Measurements from ENCODE around the gene TMEM179. TPM values are rescaled to one million over a fixed set of nuclear protein-coding genes. Genes with fewer than 3 reads are reported as not detected.

The TMEM179 gene
- total RNA-seq, 1 donor from 2014 or later, result not detected

- TF ChIP-seq CTCF (IDR thresholded peaks at IDR 0.05), result no peak
- ATAC-seq (no peak), DNase-seq (peak; percentile 46)
- H3K4me1 ChIP-seq, result no peaks in the 10 kb centered on the region
- H3K36me3 ChIP-seq, result no peaks in the 10 kb centered on the region
- H3K9me3 ChIP-seq, result no peaks in the 10 kb centered on the region
- H3K4me3 ChIP-seq, result no peak overlapping the region
- intact Hi-C loops (cut with DNase I), result loop anchor here (10.0 kb wide), 1 partner anchor 425 kb away; the partner anchor contains the start of gene KIF26A
- H3K27me3 ChIP-seq, result peaks cover 22% of the 10 kb centered on the region
- no peak overlapping the region for H3K27ac ChIP-seq
These were observed 44.6 kb downstream of the TMEM179 start for GRCh38 chr14:104559804-104560585.

- Histone ChIP-seq H3K4me1 (no peaks in the 10 kb centered on the region), H3K4me3 (no peak overlapping the region), H3K27ac (no peak overlapping the region), H3K9me3 (no peaks in the 10 kb centered on the region), H3K36me3 (no peaks in the 10 kb centered on the region), H3K27me3 (peaks cover 16% of the 10 kb centered on the region)
- DNase-seq (peak; percentile 56), ATAC-seq (no peak)
- intact Hi-C loops (cut with DNase I), result no loop called here
- no peak for TF ChIP-seq CTCF (IDR thresholded peaks at IDR 0.05)
These were observed 45.4 kb downstream of the TMEM179 start for GRCh38 chr14:104559028-104559803.

GRCh38 chr14:104558231-104559027 is 46.1 kb downstream of the TMEM179 start:
- H3K36me3 ChIP-seq, result no peaks in the 10 kb centered on the region
- no peaks in the 10 kb centered on the region for H3K4me1 ChIP-seq
- ATAC-seq (no peak), DNase-seq (peak; percentile 51)
- H3K9me3 ChIP-seq, result no peaks in the 10 kb centered on the region
- H3K27ac ChIP-seq, result no peak overlapping the region
- H3K27me3 ChIP-seq, result peaks cover 21% of the 10 kb centered on the region
- intact Hi-C loops (cut with DNase I), result no loop called here
- TF ChIP-seq CTCF (IDR thresholded peaks at IDR 0.05), result no peak
- H3K4me3 ChIP-seq, result no peak overlapping the region

GRCh38 chr14:104557766-104558165 is 46.8 kb downstream of the TMEM179 start:
- intact Hi-C loops (cut with DNase I), result no loop called here
- TF ChIP-seq CTCF (IDR thresholded peaks at IDR 0.05), result no peak
- Histone ChIP-seq H3K36me3 (no peaks in the 10 kb centered on the region), H3K27me3 (peaks cover 23% of the 10 kb centered on the region), H3K4me1 (no peaks in the 10 kb centered on the region), H3K9me3 (no peaks in the 10 kb centered on the region), H3K27ac (no peak overlapping the region), H3K4me3 (no peak overlapping the region)
- peak; percentile 21 for DNase-seq
- ATAC-seq, result no peak

- H3K27ac ChIP-seq, result no peak overlapping the region
- no peak for ATAC-seq
- peaks cover 23% of the 10 kb centered on the region for H3K27me3 ChIP-seq
- no peaks in the 10 kb centered on the region for H3K4me1 ChIP-seq
- DNase-seq, result peak; percentile 48
- intact Hi-C loops (cut with DNase I), result no loop called here
- H3K36me3 ChIP-seq, result no peaks in the 10 kb centered on the region
- TF ChIP-seq CTCF (IDR thresholded peaks at IDR 0.05), result no peak
- H3K4me3 ChIP-seq, result no peak overlapping the region
- no peaks in the 10 kb centered on the region for H3K9me3 ChIP-seq
These were observed 47.5 kb downstream of the TMEM179 start for GRCh38 chr14:104557086-104557485.

All from upper lobe of right lung (tissue), 1 donor.